ENCODE measurements around the gene ARMC6. TPM values are rescaled to one million over a fixed set of nuclear protein-coding genes. Genes with fewer than 3 reads are reported as not detected.
"Not testable (repeated sequence)": the region's sequence is repeated elsewhere in the genome, so short reads cannot be mapped to it uniquely, and the experiment has no call there.

Gene ARMC6
- total RNA-seq, 4 donors from 2014 or later, result 28.3 to 32.0 (median 28.7) TPM

GRCh38 chr19:19098703-19099632 lies 65.6 kb downstream of the ARMC6 start:
- H3K4me1 ChIP-seq, result peaks cover 0 to 10% (median 3%) of the 10 kb centered on the region in 3 donors
- 76 to 81% methylated on average over 15 to 17 of the region's 18 CpGs for WGBS, 2 donors
- intact Hi-C loops (cut with DNase I), result no loop called here
- TF ChIP-seq POLR2A (IDR thresholded peaks at IDR 0.05), result no peak
- TF ChIP-seq, protein P1, sequence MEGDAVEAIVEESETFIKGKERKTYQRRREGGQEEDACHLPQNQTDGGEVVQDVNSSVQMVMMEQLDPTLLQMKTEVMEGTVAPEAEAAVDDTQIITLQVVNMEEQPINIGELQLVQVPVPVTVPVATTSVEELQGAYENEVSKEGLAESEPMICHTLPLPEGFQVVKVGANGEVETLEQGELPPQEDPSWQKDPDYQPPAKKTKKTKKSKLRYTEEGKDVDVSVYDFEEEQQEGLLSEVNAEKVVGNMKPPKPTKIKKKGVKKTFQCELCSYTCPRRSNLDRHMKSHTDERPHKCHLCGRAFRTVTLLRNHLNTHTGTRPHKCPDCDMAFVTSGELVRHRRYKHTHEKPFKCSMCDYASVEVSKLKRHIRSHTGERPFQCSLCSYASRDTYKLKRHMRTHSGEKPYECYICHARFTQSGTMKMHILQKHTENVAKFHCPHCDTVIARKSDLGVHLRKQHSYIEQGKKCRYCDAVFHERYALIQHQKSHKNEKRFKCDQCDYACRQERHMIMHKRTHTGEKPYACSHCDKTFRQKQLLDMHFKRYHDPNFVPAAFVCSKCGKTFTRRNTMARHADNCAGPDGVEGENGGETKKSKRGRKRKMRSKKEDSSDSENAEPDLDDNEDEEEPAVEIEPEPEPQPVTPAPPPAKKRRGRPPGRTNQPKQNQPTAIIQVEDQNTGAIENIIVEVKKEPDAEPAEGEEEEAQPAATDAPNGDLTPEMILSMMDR (IDR thresholded peaks at IDR 0.05), result no peak
- no peak overlapping the region for H3K4me3 ChIP-seq
- peaks cover 0 to 53% (median 0%) of the 10 kb centered on the region in 3 donors for H3K36me3 ChIP-seq
- no peak overlapping the region for H3K27ac ChIP-seq
- DNase-seq, result no peak
- H3K27me3 ChIP-seq, result no peaks in the 10 kb centered on the region
- H3K9me3 ChIP-seq, result peaks cover 0 to 6% (median 0%) of the 10 kb centered on the region in 3 donors

- intact Hi-C loops (cut with DNase I), result no loop called here
- no peak for DNase-seq
- 79 to 98% methylated on average over 4 to 6 of the region's 8 CpGs for WGBS, 2 donors
Measured at GRCh38 chr19:19101540-19101939, 68.1 kb downstream of the ARMC6 start.

DNA sequence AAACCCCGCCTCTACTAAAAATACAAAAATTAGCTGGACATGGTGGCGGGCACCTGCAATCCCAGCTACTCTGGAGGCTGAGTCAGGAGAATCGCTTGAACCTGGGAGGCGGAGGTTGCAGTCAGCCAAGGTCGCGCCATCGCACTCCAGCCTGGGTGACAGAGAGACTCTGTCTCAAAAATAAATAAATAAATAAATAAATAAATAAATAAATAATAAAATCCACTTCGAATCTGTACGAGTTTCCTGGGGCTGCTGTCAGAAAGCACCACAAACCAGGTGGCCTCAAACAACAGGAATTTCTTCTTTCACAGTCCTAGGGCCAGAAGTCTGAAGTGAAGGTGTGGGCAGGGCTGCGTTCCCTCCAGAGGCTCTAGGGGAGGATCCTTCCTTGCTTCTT lies 69.2 kb downstream of the ARMC6 start:
- intact Hi-C loops (cut with DNase I); H3K4me3 ChIP-seq; DNase-seq; H3K27me3 ChIP-seq; H3K9me3 ChIP-seq: not testable (repeated sequence)
- 91 to 92% methylated on average over 5 to 6 of the region's 10 CpGs for WGBS, 2 donors
- H3K36me3 ChIP-seq, result peaks cover 0 to 42% (median 0%) of the 10 kb centered on the region in 3 donors
- peaks cover 8 to 35% (median 15%) of the 10 kb centered on the region in 3 donors for H3K4me1 ChIP-seq
- peak overlapping the region in 1 of 4 donors; percentile 63 for H3K27ac ChIP-seq

More at GRCh38 chr19:19101540-19101939, 68.1 kb downstream of the ARMC6 start:
- peaks cover 0 to 52% (median 0%) of the 10 kb centered on the region in 3 donors for H3K36me3 ChIP-seq
- H3K27ac ChIP-seq, result no peak overlapping the region
- H3K9me3 ChIP-seq, result peaks cover 0 to 6% (median 0%) of the 10 kb centered on the region in 3 donors
- H3K4me3 ChIP-seq, result no peak overlapping the region
- no peak for TF ChIP-seq POLR2A (IDR thresholded peaks at IDR 0.05)
- TF ChIP-seq, protein P1 (IDR thresholded peaks at IDR 0.05), result no peak
- no peaks in the 10 kb centered on the region for H3K27me3 ChIP-seq
- peaks cover 8 to 35% (median 15%) of the 10 kb centered on the region in 3 donors for H3K4me1 ChIP-seq

GRCh38 chr19:19103167-19103566 lies 69.8 kb downstream of the ARMC6 start:
- Histone ChIP-seq H3K27me3 (no peaks in the 10 kb centered on the region), H3K27ac (peak overlapping the region in 2 of 4 donors; percentile 29 to 63), H3K36me3 (peaks cover 0 to 36% (median 0%) of the 10 kb centered on the region in 3 donors), H3K4me3 (no peak overlapping the region), H3K9me3 (peaks cover 0 to 6% (median 0%) of the 10 kb centered on the region in 3 donors), H3K4me1 (peaks cover 8 to 35% (median 15%) of the 10 kb centered on the region in 3 donors)
- intact Hi-C loops (cut with DNase I), result no loop called here
- DNase-seq, result no peak
- 46 to 63% methylated on average over 11 of the region's 11 CpGs for WGBS, 2 donors
- no peak for TF ChIP-seq POLR2A (IDR thresholded peaks at IDR 0.05)
- TF ChIP-seq, protein P1 (IDR thresholded peaks at IDR 0.05), result no peak

GRCh38 chr19:19105365-19106055 lies 72.1 kb downstream of the ARMC6 start:
- Histone ChIP-seq H3K4me3 (peak overlapping the region; percentile 20 to 66 (median 44)), H3K9me3 (peaks cover 0 to 6% (median 0%) of the 10 kb centered on the region in 3 donors), H3K27ac (peak overlapping the region; percentile 52 to 72 (median 66)), H3K27me3 (peaks cover 0 to 4% (median 0%) of the 10 kb centered on the region in 4 donors), H3K4me1 (peaks cover 8 to 44% (median 20%) of the 10 kb centered on the region in 3 donors), H3K36me3 (peaks cover 0 to 15% (median 0%) of the 10 kb centered on the region in 3 donors)
- intact Hi-C loops (cut with DNase I), result no loop called here
- 18 to 29% methylated on average over 15 to 20 of the region's 36 CpGs for WGBS, 2 donors
- no peak for DNase-seq
- TF ChIP-seq, protein P1 (IDR thresholded peaks at IDR 0.05), result no peak
- peak in 1 of 4 donors; percentile 25 for TF ChIP-seq POLR2A (IDR thresholded peaks at IDR 0.05)
